ENCODE results near the gene TBC1D9.

Gene TBC1D9

GRCh38 chr4:140673729-140674128, 82.5 kb downstream of the TBC1D9 start:
- Mint-ChIP-seq H3K27me3 (ENCODE audit: low read depth, poor library complexity) (no peaks in the 10 kb centered on the region), H3K27ac (no peak overlapping the region), H3K9me3 (no peaks in the 10 kb centered on the region), H3K4me3 (no peak overlapping the region), H3K4me1 (no peaks in the 10 kb centered on the region), H3K36me3 (ENCODE audit: low read depth) (peaks cover 51% of the 10 kb centered on the region)
- no peak for DNase-seq
- no peak for TF ChIP-seq CTCF (IDR thresholded peaks at IDR 0.05)

DNA sequence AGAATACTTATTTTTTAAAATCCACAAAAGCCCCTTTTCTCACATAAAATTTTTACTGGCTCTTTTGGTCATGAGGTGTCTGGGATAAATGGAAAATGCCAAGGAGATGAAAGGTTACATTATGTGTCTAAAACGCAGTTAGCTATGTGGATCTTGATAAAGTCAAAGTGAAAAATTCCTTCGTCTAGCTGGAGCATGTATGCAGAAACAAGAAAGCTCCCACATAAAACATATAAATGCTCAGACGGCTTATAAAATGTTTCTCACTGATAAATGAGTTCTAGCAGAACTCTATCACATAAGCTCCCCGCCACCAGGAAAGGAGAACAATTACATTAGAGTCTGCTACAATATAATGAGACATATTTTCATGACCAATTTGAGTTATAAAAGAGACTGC, 83.8 kb downstream of the TBC1D9 start:
- H3K4me3 Mint-ChIP-seq: no peak overlapping the region
- H3K9me3 Mint-ChIP-seq: no peaks in the 10 kb centered on the region
- no peak for DNase-seq
- H3K36me3 Mint-ChIP-seq (ENCODE audit: low read depth): peaks cover 48% of the 10 kb centered on the region
- TF ChIP-seq CTCF (IDR thresholded peaks at IDR 0.05): no peak
- no peaks in the 10 kb centered on the region for H3K4me1 Mint-ChIP-seq
- H3K27ac Mint-ChIP-seq: no peak overlapping the region
- H3K27me3 Mint-ChIP-seq (ENCODE audit: low read depth, poor library complexity): no peaks in the 10 kb centered on the region

- H3K27ac Mint-ChIP-seq: no peak overlapping the region
- TF ChIP-seq CTCF (IDR thresholded peaks at IDR 0.05): no peak
- no peaks in the 10 kb centered on the region for H3K9me3 Mint-ChIP-seq
- no peaks in the 10 kb centered on the region for H3K4me1 Mint-ChIP-seq
- no peak for DNase-seq
- H3K36me3 Mint-ChIP-seq (ENCODE audit: low read depth): peaks cover 61% of the 10 kb centered on the region
- no peak overlapping the region for H3K4me3 Mint-ChIP-seq
- H3K27me3 Mint-ChIP-seq (ENCODE audit: low read depth, poor library complexity): no peaks in the 10 kb centered on the region
Measured at GRCh38 chr4:140668111-140668510, 88.1 kb downstream of the TBC1D9 start.

DNA sequence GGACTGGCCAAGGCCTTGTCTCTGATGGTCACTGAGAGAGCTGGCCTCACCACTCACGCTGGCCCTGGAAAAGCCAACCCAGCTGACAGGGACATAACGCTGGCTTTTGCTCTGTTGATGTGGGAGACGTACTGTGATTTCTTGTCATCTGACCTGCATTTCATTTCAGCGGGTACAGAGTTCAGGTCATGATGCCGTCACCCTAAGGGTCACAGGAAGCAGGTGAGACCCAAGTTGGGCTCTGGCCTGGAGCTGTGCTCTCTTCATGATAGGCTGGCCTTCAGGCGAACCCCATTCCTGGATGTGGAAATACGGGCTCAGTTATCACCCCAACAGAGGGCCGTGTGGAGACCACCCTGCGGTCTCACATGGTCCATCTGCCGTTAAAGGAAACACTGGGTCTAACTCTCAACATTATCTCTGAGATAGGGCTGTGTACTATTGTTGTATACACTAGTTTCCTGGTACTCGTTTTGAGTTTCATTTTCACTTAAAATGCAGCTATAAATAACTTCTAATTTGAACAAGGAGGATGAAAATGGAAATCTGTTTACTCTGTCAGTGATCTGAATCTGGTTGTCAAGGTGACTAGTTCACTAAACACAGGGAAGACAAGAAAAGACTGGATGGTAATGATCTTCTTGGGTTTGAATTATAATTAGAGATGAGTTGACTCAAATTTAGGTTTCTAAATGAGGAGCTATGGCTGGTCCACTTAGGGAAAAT, 89.1 kb downstream of the TBC1D9 start:
- no peak for DNase-seq
- H3K9me3 Mint-ChIP-seq: no peaks in the 10 kb centered on the region

GRCh38 chr4:140662082-140662869, 93.9 kb downstream of the TBC1D9 start:
- Mint-ChIP-seq H3K36me3 (ENCODE audit: low read depth) (peaks cover 56% of the 10 kb centered on the region), H3K4me1 (no peaks in the 10 kb centered on the region), H3K9me3 (no peaks in the 10 kb centered on the region), H3K4me3 (no peak overlapping the region), H3K27me3 (ENCODE audit: low read depth, poor library complexity) (no peaks in the 10 kb centered on the region), H3K27ac (no peak overlapping the region)
- DNase-seq: no peak
- no peak for TF ChIP-seq CTCF (IDR thresholded peaks at IDR 0.05)

More for the DNA sequence above, 89.1 kb downstream of the TBC1D9 start:
- Mint-ChIP-seq H3K27me3 (ENCODE audit: low read depth, poor library complexity) (no peaks in the 10 kb centered on the region), H3K4me3 (no peak overlapping the region), H3K27ac (no peak overlapping the region), H3K4me1 (no peaks in the 10 kb centered on the region), H3K36me3 (ENCODE audit: low read depth) (peaks cover 62% of the 10 kb centered on the region)
- TF ChIP-seq CTCF (IDR thresholded peaks at IDR 0.05): no peak
